Vagina (tissue), 2 donors: ENCODE data around the gene KNDC1. TPM values are rescaled to one million over a fixed set of nuclear protein-coding genes. Genes with fewer than 3 reads are reported as not detected.
"Not testable (repeated sequence)": the region's sequence is repeated elsewhere in the genome, so short reads cannot be mapped to it uniquely, and the experiment has no call there.

Experiments
- DNase-seq, 2 donors: peaks; one replicate each; pipeline ENCODE4 v3.0.0-alpha.2; 2017; ENCODE audit errors: extremely low spot score in 2 of 2
- H3K27ac ChIP-seq: fragments of 200-600 bp; sonication (generic); one replicate; pipeline ENCODE4 v1.5.1; 2019
- H3K27me3 ChIP-seq: fragments of 200-600 bp; sonication (generic); one replicate; pipeline ENCODE4 v1.5.1; 2019
- H3K36me3 ChIP-seq, 2 donors: fragments of 200-600 bp; sonication (generic); one replicate each; pipeline ENCODE4 v1.5.1; 2017 to 2019
- H3K4me1 ChIP-seq: fragments of 200-600 bp; sonication (generic); one replicate; pipeline ENCODE4 v1.5.1; 2019
- H3K4me3 ChIP-seq, 2 donors: fragments of 200-600 bp; sonication (generic); 1 replicate in 1 of 2; 2 replicates in 1 of 2; pipeline ENCODE4 v1.5.1; 2016 to 2019
- H3K9me3 ChIP-seq: fragments of 200-600 bp; sonication (generic); one replicate; pipeline ENCODE4 v1.5.1; 2019
- POLR2A ChIP-seq, 2 donors: fragments of 450-650 bp; IDR thresholded peaks; one replicate each; pipeline ENCODE4 v1.6.1; 2017; ENCODE audit warnings: antibody characterized with exemption in 2 of 2, mild to moderate bottlenecking in 2 of 2, moderate library complexity in 2 of 2
- POLR2AphosphoS5 ChIP-seq, 2 donors: sonication (generic); formaldehyde crosslinking; IDR thresholded peaks; one replicate each; pipeline ENCODE4 v1.9.0; 2017; ENCODE audit warnings: antibody characterized with exemption in 2 of 2, mild to moderate bottlenecking in 2 of 2, low read depth in 1 of 2; ENCODE audit not compliant: insufficient read depth in 1 of 2
- intact Hi-C: fragments of 100-400 bp; cut with DNase I; formaldehyde crosslinking; loops from one replicate; pipeline ENCODE4 v1.15.1; 2023
- total RNA-seq: library from RNA; depleted of rRNA; stranded (reverse); fragments of >200 nt; gene quantifications from one replicate; pipeline ENCODE4 v1.2.3, GENCODE V29; 2016
- TF ChIP-seq, protein P1 (sequence below), 3 experiments: fragments of 450-650 bp in 2 of 3; fragments of 200-600 bp in 1 of 3; sonication (generic) in 1 of 3; IDR thresholded peaks; one replicate each; pipeline ENCODE4 v1.5.1; 2017 to 2019; ENCODE audit warnings: antibody characterized with exemption in 3 of 3, mild to moderate bottlenecking in 2 of 3, moderate library complexity in 2 of 3

KNDC1 gene
- total RNA-seq, 1 donor from 2014 or later: 3.4 TPM

DNA sequence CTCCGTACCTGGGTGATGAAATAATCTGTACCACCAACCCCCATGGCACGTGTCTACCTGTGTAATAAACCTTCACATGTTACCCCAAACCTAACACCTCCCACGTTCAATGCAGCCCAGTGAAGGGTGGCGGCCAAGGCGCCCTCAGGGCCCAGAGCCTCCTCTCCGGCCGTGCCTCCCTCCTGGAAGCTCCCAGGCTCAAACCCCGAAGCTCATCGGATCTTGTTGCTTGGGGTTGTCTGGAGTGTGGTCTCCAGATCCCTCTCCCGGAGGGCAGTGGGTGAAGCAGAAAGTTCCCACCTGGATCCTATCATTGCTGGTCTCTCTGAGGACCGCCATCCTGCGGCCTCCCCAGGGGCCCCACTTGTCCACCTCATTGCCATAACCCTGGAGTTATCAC lies 9.4 kb upstream of the KNDC1 start:
- no peaks in the 10 kb centered on the region for H3K9me3 ChIP-seq
- DNase-seq: no peak
- H3K27me3 ChIP-seq: no peaks in the 10 kb centered on the region
- no peak overlapping the region for H3K27ac ChIP-seq
- intact Hi-C loops: no loop called here
- no peak for TF ChIP-seq POLR2AphosphoS5 (IDR thresholded peaks at IDR 0.05; ENCODE audit: insufficient read depth in 1 of 2, low read depth in 1 of 2)
- TF ChIP-seq, protein P1, sequence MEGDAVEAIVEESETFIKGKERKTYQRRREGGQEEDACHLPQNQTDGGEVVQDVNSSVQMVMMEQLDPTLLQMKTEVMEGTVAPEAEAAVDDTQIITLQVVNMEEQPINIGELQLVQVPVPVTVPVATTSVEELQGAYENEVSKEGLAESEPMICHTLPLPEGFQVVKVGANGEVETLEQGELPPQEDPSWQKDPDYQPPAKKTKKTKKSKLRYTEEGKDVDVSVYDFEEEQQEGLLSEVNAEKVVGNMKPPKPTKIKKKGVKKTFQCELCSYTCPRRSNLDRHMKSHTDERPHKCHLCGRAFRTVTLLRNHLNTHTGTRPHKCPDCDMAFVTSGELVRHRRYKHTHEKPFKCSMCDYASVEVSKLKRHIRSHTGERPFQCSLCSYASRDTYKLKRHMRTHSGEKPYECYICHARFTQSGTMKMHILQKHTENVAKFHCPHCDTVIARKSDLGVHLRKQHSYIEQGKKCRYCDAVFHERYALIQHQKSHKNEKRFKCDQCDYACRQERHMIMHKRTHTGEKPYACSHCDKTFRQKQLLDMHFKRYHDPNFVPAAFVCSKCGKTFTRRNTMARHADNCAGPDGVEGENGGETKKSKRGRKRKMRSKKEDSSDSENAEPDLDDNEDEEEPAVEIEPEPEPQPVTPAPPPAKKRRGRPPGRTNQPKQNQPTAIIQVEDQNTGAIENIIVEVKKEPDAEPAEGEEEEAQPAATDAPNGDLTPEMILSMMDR (IDR thresholded peaks at IDR 0.05): no peak
- TF ChIP-seq POLR2A (IDR thresholded peaks at IDR 0.05): no peak
- no peak overlapping the region for H3K4me3 ChIP-seq
- no peaks in the 10 kb centered on the region for H3K36me3 ChIP-seq
- no peaks in the 10 kb centered on the region for H3K4me1 ChIP-seq

DNA sequence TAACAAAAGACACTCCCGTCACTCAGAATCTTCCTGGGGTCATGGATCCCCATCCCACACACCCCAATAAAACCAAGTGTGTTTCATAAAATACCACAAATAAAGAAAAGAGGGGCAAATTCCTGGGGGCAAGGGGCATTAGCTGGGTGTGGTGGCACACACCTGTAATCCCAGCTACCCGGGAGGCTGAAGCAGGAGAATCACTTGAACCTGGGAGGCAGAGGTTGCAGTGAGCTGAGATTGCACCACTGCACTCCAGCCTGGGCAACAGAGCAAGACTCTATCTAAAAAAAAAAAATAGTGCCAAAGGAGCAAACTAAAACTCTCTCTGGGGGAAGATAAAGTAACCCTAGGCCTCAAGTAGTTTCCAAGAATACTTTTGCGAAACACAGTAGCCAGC lies 8.9 kb upstream of the KNDC1 start:
- H3K4me3 ChIP-seq, H3K27ac ChIP-seq, DNase-seq, H3K27me3 ChIP-seq, intact Hi-C loops, H3K36me3 ChIP-seq, H3K4me1 ChIP-seq, H3K9me3 ChIP-seq: not testable (repeated sequence)

DNA sequence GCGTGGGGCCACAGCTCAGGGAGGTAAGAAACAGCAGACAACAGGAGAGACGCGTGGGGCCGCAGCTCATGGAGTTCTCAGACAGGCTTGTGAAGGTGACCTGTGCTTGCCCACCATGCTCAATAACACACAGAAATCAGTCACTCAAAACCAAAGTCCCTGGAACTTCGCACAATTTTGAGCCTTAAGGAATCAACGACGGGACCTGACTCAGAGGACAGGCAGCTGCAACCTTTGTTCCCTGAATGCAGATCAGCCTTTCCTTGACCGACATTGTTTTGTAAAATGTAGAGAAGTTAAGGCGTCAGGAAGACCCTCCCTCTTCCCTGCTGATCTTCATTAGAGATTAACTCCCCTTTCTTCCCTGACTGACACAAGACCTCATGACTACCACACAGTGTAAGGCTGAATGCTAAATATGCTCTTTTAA lies 8.5 kb upstream of the KNDC1 start:
- no peaks in the 10 kb centered on the region for H3K27me3 ChIP-seq
- H3K36me3 ChIP-seq: no peaks in the 10 kb centered on the region
- intact Hi-C loops: no loop called here
- no peaks in the 10 kb centered on the region for H3K4me1 ChIP-seq
- TF ChIP-seq POLR2A (IDR thresholded peaks at IDR 0.05) (no peak), POLR2AphosphoS5 (IDR thresholded peaks at IDR 0.05; ENCODE audit: insufficient read depth in 1 of 2, low read depth in 1 of 2) (no peak)
- TF ChIP-seq, protein P1 (IDR thresholded peaks at IDR 0.05): no peak
- no peak for DNase-seq
- H3K9me3 ChIP-seq: no peaks in the 10 kb centered on the region
- no peak overlapping the region for H3K4me3 ChIP-seq
- H3K27ac ChIP-seq: no peak overlapping the region

DNA sequence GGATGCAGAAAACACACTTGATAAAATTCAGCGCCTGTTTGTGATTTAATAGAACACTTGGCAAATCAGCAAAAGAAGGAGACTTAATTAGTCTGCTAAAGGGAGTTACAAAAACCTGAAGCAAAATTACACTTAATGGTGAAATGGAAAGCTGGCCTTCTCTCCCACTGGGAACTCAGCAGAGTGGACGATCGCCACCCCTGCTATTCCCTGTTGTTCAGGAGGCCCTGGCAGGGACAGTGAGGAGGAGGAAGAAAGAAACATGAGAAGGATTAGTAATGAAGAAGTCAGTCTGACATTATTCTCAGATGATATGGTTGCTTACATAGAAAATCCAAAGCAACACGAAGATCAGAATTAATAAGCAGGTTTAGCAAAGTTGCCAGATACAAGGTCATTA lies 5.6 kb upstream of the KNDC1 start:
- H3K27me3 ChIP-seq: no peaks in the 10 kb centered on the region
- TF ChIP-seq, protein P1 (IDR thresholded peaks at IDR 0.05): no peak
- TF ChIP-seq POLR2A (IDR thresholded peaks at IDR 0.05) (no peak), POLR2AphosphoS5 (IDR thresholded peaks at IDR 0.05; ENCODE audit: insufficient read depth in 1 of 2, low read depth in 1 of 2) (no peak)
- no peaks in the 10 kb centered on the region for H3K36me3 ChIP-seq
- intact Hi-C loops: no loop called here
- H3K9me3 ChIP-seq: no peaks in the 10 kb centered on the region
- no peak overlapping the region for H3K4me3 ChIP-seq
- DNase-seq: no peak
- H3K27ac ChIP-seq: no peak overlapping the region
- H3K4me1 ChIP-seq: no peaks in the 10 kb centered on the region

DNA sequence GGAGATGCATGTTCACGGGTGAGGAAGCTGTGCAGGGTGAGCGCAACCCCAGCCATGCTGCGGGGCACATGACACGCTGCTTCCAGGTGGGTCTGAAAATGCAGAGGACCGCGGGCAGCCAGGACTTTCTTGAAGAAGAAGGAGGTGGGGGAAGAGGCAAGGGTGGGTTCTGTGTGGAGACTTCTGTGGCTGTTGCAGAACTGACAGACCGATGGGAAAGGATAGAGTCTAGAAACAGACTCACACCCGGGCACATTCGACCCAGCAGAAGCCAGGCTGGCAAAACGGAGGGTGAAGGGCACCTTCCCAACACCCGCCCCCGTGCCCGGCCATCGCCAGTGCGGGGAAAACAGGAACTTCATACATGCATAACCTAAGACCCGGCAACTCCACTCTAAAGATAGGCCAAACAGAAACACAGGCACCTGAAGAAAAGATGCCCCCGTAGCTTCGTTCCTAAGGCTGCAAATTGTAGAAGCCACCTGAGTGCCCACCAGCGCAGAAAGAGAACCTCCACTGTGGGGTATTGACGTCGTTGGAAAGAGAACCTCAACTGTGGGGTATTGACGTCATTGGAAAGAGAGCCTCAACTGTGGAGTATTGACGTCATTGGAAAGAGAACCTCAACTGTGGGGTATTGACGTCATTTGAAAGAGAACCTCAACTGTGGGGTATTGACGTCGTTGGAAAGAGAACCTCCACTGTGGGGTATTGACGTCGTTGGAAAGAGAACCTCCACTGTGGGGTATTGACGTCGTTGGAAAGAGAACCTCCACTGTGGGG lies 4.8 kb upstream of the KNDC1 start:
- no peak overlapping the region for H3K4me3 ChIP-seq
- no peaks in the 10 kb centered on the region for H3K36me3 ChIP-seq
- no peak for DNase-seq
- H3K9me3 ChIP-seq: no peaks in the 10 kb centered on the region
- no peaks in the 10 kb centered on the region for H3K4me1 ChIP-seq
- H3K27ac ChIP-seq: no peak overlapping the region
- H3K27me3 ChIP-seq: no peaks in the 10 kb centered on the region
- intact Hi-C loops: no loop called here
- TF ChIP-seq, protein P1 (IDR thresholded peaks at IDR 0.05): no peak
- TF ChIP-seq POLR2AphosphoS5 (IDR thresholded peaks at IDR 0.05; ENCODE audit: insufficient read depth in 1 of 2, low read depth in 1 of 2) (no peak), POLR2A (IDR thresholded peaks at IDR 0.05) (no peak)
